Spleen (tissue), 7 donors: ENCODE measurements around the gene CHST13.

Experiments
- CTCF ChIP-seq, 11 experiments: fragments of 200-600 bp in 7 of 11; fragments of 450-650 bp in 4 of 11; sonication (generic) in 4 of 11; IDR thresholded peaks in 8 of 11; conservative IDR thresholded peaks in 3 of 11; 1 replicate in 7 of 11; 2 replicates in 4 of 11; pipeline versions ENCODE4 v1.4.0 to v1.8.0; 2016 to 2021; ENCODE audit warnings: antibody characterized with exemption in 11 of 11, inconsistent platforms in 4 of 11, mild to moderate bottlenecking in 1 of 11
- POLR2A ChIP-seq, 3 donors: fragments of 450-650 bp; IDR thresholded peaks; one replicate each; pipeline ENCODE4 v1.5.1; 2017; ENCODE audit warnings: antibody characterized with exemption in 3 of 3, mild to moderate bottlenecking in 1 of 3
- donor health status: DM: no; HTN: no; CAD: no; lungs with moderate emphysema.
- donor health status: DM: no; HTN: no; CAD: no.
- donor health status: DM: no; HTN: no; CAD: no.

- TF ChIP-seq CTCF (IDR thresholded peaks at IDR 0.05 in 8 of 11, conservative IDR thresholded peaks at IDR 0.05 in 3 of 11) (no peak), POLR2A (IDR thresholded peaks at IDR 0.05) (no peak)
These were observed 22.1 kb downstream of the CHST13 start for GRCh38 chr3:126546013-126546412.
